PFSK-1 (cell line): ENCODE data around the gene EFEMP2.

Experiments
- POLR2AphosphoS5 ChIP-seq: IDR thresholded peaks from 2 replicates; pipeline ENCODE4 v1.6.1; 2012; ENCODE audit warnings: low read depth, mild to moderate bottlenecking, control low read depth, low read length, moderate library complexity
- TAF1 ChIP-seq: IDR thresholded peaks from 2 replicates; pipeline ENCODE4 v1.6.1; 2012; ENCODE audit warnings: low read length, control low read depth, borderline replicate concordance; ENCODE audit not compliant: insufficient read depth
- TF ChIP-seq, protein P1 (sequence below), 2 experiments: IDR thresholded peaks; 2 replicates each; pipeline versions ENCODE4 v1.6.1 to v1.8.0; 2011 to 2012; ENCODE audit warnings: low read depth in 2 of 2, low read length in 2 of 2, control low read depth in 1 of 2, inconsistent platforms in 1 of 2, mild to moderate bottlenecking in 1 of 2, moderate library complexity in 1 of 2; ENCODE audit not compliant: insufficient read depth in 1 of 2

DNA sequence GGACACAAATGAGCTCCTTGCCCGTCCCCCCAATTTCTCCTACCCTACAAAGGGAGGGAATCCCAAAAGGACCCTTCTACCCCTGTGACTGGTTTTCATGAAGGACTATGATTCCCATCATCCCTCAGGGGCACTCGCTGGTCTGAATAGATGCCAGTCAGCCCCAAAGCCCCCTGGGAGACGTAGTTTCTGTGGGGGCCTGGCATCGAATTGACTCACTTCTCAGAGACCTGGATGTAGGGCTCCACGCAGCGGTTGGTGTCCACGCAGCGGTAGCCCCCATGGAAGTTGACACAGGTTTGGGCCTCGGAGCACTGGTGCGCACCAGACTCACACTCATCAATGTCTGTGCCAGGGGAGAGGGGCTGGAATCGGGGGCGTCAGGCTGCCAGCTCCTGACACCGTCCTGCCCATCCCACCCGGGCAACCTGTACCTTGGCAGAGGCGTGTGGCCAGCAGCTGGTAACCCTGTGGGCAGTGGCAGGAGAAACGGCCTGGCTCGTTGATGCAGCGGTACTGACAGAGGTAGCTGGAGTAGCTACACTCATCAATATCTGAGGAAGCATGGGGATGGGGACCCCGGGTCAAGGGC is 4.4 kb downstream of the EFEMP2 start:
- peak; percentile 45; the same call in 1 of the 2 replicates for TF ChIP-seq POLR2AphosphoS5
- TF ChIP-seq, protein P1, sequence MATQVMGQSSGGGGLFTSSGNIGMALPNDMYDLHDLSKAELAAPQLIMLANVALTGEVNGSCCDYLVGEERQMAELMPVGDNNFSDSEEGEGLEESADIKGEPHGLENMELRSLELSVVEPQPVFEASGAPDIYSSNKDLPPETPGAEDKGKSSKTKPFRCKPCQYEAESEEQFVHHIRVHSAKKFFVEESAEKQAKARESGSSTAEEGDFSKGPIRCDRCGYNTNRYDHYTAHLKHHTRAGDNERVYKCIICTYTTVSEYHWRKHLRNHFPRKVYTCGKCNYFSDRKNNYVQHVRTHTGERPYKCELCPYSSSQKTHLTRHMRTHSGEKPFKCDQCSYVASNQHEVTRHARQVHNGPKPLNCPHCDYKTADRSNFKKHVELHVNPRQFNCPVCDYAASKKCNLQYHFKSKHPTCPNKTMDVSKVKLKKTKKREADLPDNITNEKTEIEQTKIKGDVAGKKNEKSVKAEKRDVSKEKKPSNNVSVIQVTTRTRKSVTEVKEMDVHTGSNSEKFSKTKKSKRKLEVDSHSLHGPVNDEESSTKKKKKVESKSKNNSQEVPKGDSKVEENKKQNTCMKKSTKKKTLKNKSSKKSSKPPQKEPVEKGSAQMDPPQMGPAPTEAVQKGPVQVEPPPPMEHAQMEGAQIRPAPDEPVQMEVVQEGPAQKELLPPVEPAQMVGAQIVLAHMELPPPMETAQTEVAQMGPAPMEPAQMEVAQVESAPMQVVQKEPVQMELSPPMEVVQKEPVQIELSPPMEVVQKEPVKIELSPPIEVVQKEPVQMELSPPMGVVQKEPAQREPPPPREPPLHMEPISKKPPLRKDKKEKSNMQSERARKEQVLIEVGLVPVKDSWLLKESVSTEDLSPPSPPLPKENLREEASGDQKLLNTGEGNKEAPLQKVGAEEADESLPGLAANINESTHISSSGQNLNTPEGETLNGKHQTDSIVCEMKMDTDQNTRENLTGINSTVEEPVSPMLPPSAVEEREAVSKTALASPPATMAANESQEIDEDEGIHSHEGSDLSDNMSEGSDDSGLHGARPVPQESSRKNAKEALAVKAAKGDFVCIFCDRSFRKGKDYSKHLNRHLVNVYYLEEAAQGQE (IDR thresholded peaks at IDR 0.05; ENCODE audit: insufficient read depth in 1 of 2, low read depth in 2 of 2, low read length in 2 of 2), result no peak
- no peak for TF ChIP-seq TAF1
